Fibroblast of lung (primary cell): ENCODE data around the gene LDLRAD4. TPM values are rescaled to one million over a fixed set of nuclear protein-coding genes. Genes with fewer than 3 reads are reported as not detected.

ENCODE experiments used
- DNase-seq, 2 donors: peaks; one replicate each; pipeline versions ENCODE4 v3.0.0 to v3.0.0-alpha.2; 2010; ENCODE audit warnings: low read depth in 2 of 2
- H2AFZ ChIP-seq: 2 replicates; pipeline ENCODE4 v1.5.1; 2012; ENCODE audit warnings: low read length, control low read depth, inconsistent platforms
- H3K27ac ChIP-seq: 2 replicates; pipeline ENCODE4 v1.5.1; 2011; ENCODE audit warnings: low read length, control low read depth; ENCODE audit not compliant: insufficient read depth
- H3K27me3 ChIP-seq: 2 replicates; pipeline ENCODE4 v1.5.1; 2011; ENCODE audit warnings: mild to moderate bottlenecking, low read length; ENCODE audit not compliant: control insufficient read depth, insufficient read depth
- H3K36me3 ChIP-seq: 2 replicates; pipeline ENCODE4 v1.5.1; 2011; ENCODE audit warnings: low read length; ENCODE audit not compliant: control insufficient read depth, insufficient read depth
- H3K4me1 ChIP-seq: 2 replicates; pipeline ENCODE4 v1.5.1; 2011; ENCODE audit warnings: low read length; ENCODE audit not compliant: control insufficient read depth, insufficient read depth; ENCODE audit errors: extremely low read depth
- H3K4me2 ChIP-seq: 2 replicates; pipeline ENCODE4 v1.5.1; 2011; ENCODE audit warnings: low read length, control low read depth; ENCODE audit not compliant: insufficient read depth; ENCODE audit errors: extremely low read depth
- H3K4me3 ChIP-seq, 4 experiments: fragments of 200-600 bp in 1 of 4; sonication (generic) in 1 of 4; replicated peaks in 1 of 4; 2 replicates each; pipeline ENCODE4 v1.5.1; 2011 to 2016; ENCODE audit warnings: low read length in 4 of 4, low read depth in 3 of 4, mild to moderate bottlenecking in 3 of 4, control low read depth in 2 of 4, inconsistent platforms in 1 of 4, mixed read lengths in 1 of 4; ENCODE audit not compliant: insufficient read depth in 1 of 4; ENCODE audit errors: control extremely low read depth in 1 of 4
- H3K79me2 ChIP-seq: 2 replicates; pipeline ENCODE4 v1.5.1; 2012; ENCODE audit warnings: mild to moderate bottlenecking, low read length, inconsistent platforms; ENCODE audit not compliant: control insufficient read depth, insufficient read depth
- H3K9ac ChIP-seq: 2 replicates; pipeline ENCODE4 v1.5.1; 2011; ENCODE audit warnings: mild to moderate bottlenecking, low read length, control low read depth; ENCODE audit not compliant: insufficient read depth
- H3K9me3 ChIP-seq: 2 replicates; pipeline ENCODE4 v1.5.1; 2012; ENCODE audit warnings: low read depth, low read length; ENCODE audit not compliant: control insufficient read depth, insufficient read depth
- H4K20me1 ChIP-seq: 2 replicates; pipeline ENCODE4 v1.5.1; 2011; ENCODE audit warnings: low read length; ENCODE audit not compliant: control insufficient read depth, insufficient read depth; ENCODE audit errors: extremely low read depth
- EZH2 ChIP-seq: IDR thresholded peaks from 2 replicates; pipeline ENCODE4 v1.5.1; 2012; ENCODE audit warnings: low read length, control low read depth, mild to moderate bottlenecking; ENCODE audit errors: missing control alignments
- polyA plus RNA-seq, 2 donors: library from polyadenylated mRNA; depleted of rRNA in 1 of 2; stranded (reverse) in 1 of 2; unstranded in 1 of 2; fragments of >200 nt; gene quantifications; 2 replicates each; pipeline ENCODE4 v1.2.1, GENCODE V29; 2011 to 2012; ENCODE audit warnings: missing spikeins in 1 of 2
- total RNA-seq: library from RNA; depleted of rRNA; stranded (reverse); fragments of >200 nt; gene quantifications from 2 replicates; pipeline ENCODE4 v1.2.1, GENCODE V29; 2014
- TF ChIP-seq, protein P1 (sequence below), 2 donors: IDR thresholded peaks in 1 of 2; conservative IDR thresholded peaks in 1 of 2; 1 replicate in 1 of 2; 2 replicates in 1 of 2; pipeline ENCODE4 v1.5.1; 2011 to 2012; ENCODE audit warnings: low read length in 2 of 2, control low read depth in 1 of 2, inconsistent platforms in 1 of 2, low read depth in 1 of 2, mild to moderate bottlenecking in 1 of 2

LDLRAD4 gene
- total and polyA plus RNA-seq, 2 donors (not counting 1 experiment from before 2014, with no cell fraction given): not detected

DNA sequence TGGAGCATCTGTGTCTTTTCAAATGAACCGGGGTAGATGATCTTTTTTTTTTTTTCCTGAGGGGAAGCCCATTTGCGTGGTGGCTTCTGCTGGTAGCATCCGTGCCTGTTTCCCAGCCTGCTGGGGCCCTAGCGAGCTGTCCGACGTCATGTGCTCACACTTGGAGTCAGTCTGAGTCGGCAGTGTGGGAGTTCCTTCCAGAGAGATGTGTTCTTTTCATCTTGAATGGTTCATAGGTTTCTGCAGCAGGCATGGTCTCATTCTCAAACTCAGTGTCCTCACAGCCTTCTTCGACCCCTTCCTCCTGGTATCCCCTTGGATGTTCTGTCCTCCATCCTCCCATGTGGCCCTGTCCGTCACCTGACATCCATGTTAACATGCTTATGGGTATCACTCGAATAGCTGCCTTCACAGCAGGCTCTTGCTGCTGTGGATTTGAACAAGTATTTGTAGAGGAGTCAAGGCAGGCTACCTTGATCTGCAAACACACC lies 51.0 kb downstream of the LDLRAD4 start:
- H4K20me1 ChIP-seq: no peaks in the 10 kb centered on the region
- no peak overlapping the region for H2AFZ ChIP-seq
- no peak overlapping the region for H3K4me2 ChIP-seq
- peak in 1 of 2 donors; percentile 40 for DNase-seq
- no peak for TF ChIP-seq EZH2
- TF ChIP-seq, protein P1, sequence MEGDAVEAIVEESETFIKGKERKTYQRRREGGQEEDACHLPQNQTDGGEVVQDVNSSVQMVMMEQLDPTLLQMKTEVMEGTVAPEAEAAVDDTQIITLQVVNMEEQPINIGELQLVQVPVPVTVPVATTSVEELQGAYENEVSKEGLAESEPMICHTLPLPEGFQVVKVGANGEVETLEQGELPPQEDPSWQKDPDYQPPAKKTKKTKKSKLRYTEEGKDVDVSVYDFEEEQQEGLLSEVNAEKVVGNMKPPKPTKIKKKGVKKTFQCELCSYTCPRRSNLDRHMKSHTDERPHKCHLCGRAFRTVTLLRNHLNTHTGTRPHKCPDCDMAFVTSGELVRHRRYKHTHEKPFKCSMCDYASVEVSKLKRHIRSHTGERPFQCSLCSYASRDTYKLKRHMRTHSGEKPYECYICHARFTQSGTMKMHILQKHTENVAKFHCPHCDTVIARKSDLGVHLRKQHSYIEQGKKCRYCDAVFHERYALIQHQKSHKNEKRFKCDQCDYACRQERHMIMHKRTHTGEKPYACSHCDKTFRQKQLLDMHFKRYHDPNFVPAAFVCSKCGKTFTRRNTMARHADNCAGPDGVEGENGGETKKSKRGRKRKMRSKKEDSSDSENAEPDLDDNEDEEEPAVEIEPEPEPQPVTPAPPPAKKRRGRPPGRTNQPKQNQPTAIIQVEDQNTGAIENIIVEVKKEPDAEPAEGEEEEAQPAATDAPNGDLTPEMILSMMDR (conservative IDR thresholded peaks at IDR 0.05 in 1 of 2, IDR thresholded peaks at IDR 0.05 in 1 of 2; ENCODE audit: low read depth in 1 of 2, low read length in 2 of 2): no peak
- no peak overlapping the region for H3K9ac ChIP-seq
- H3K36me3 ChIP-seq: no peaks in the 10 kb centered on the region
- H3K27me3 ChIP-seq: no peaks in the 10 kb centered on the region
- no peaks in the 10 kb centered on the region for H3K79me2 ChIP-seq
- H3K27ac ChIP-seq: no peak overlapping the region
- no peak overlapping the region for H3K4me3 ChIP-seq
- H3K4me1 ChIP-seq: no peaks in the 10 kb centered on the region
- H3K9me3 ChIP-seq: no peaks in the 10 kb centered on the region

DNA sequence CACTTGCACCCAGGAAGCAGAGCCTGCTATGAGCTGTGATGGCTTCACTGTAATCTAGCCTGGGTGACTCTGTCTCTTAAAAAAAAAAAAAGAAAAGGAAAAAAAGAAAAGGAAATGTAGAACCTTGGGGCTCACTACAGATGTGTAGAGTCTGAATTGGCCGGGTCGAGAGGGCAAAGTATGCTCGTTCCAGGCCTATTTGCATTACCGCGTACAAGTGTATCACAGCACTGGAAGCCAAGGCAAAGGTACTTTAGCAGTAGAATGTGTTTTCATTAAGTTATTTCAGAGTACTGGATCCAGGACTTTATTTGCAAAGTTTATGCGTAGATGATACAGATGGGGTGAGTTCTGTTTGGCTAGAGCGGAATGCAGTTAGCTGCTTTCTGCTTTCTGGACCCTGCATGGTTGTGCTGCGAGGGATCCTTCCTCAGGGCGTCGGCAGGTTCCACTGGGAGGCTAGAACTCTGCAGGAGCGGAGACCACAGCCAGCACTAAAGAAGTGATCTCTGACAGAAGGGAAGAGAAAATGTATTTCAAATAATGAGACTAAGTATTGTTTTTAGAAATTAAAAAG lies 51.8 kb downstream of the LDLRAD4 start:
- no peak overlapping the region for H3K4me2 ChIP-seq
- H2AFZ ChIP-seq: no peak overlapping the region
- no peaks in the 10 kb centered on the region for H4K20me1 ChIP-seq
- no peak overlapping the region for H3K9ac ChIP-seq
- H3K4me3 ChIP-seq: no peak overlapping the region
- no peaks in the 10 kb centered on the region for H3K4me1 ChIP-seq
- H3K36me3 ChIP-seq: no peaks in the 10 kb centered on the region
- no peak for DNase-seq
- no peak overlapping the region for H3K27ac ChIP-seq
- no peaks in the 10 kb centered on the region for H3K27me3 ChIP-seq
- H3K79me2 ChIP-seq: no peaks in the 10 kb centered on the region
- no peak for TF ChIP-seq EZH2
- TF ChIP-seq, protein P1 (conservative IDR thresholded peaks at IDR 0.05 in 1 of 2, IDR thresholded peaks at IDR 0.05 in 1 of 2; ENCODE audit: low read depth in 1 of 2, low read length in 2 of 2): no peak
- H3K9me3 ChIP-seq: no peaks in the 10 kb centered on the region

DNA sequence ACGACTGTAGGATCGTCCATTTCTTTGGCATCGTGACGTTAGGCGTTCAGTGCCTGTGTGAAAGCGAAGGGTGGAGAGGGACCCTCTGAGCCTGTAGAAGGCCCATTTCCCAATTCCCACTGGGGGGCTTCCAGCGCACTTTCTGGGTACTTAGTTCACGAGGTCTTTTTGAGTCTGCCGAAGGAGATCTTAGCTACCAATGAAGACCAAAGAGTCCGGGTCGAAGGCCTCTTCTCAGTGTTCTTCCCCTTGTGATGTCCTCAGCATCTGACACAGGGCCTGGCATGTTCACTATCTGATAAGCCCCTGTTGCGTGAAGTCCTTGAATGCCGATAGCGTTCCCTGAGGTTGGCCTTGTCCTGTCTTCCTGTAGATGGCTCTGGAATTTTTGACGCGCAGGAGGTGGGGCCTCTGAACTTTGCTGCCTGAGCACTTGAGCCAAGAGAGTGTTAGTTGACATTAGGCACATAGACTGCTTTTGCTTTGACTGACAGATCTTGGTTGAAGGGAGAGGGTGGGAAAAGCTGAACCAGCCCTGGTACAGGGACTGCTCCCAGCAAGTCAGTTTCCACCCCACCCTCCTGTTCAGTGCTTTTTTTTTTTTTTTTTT lies 52.8 kb downstream of the LDLRAD4 start:
- no peaks in the 10 kb centered on the region for H3K27me3 ChIP-seq
- no peak overlapping the region for H3K4me3 ChIP-seq
- no peaks in the 10 kb centered on the region for H4K20me1 ChIP-seq
- no peak for TF ChIP-seq EZH2
- TF ChIP-seq, protein P1 (conservative IDR thresholded peaks at IDR 0.05 in 1 of 2, IDR thresholded peaks at IDR 0.05 in 1 of 2; ENCODE audit: low read depth in 1 of 2, low read length in 2 of 2): no peak
- no peaks in the 10 kb centered on the region for H3K4me1 ChIP-seq
- DNase-seq: no peak
- no peak overlapping the region for H2AFZ ChIP-seq
- H3K36me3 ChIP-seq: no peaks in the 10 kb centered on the region
- H3K79me2 ChIP-seq: no peaks in the 10 kb centered on the region
- H3K9me3 ChIP-seq: no peaks in the 10 kb centered on the region
- no peak overlapping the region for H3K9ac ChIP-seq
- H3K4me2 ChIP-seq: no peak overlapping the region
- H3K27ac ChIP-seq: no peak overlapping the region
